A549 treated with RU486 at 1 μM for 4 hours (cell line): ENCODE results near the gene VSIG1. TPM values are rescaled to one million over a fixed set of nuclear protein-coding genes. Genes with fewer than 3 reads are reported as not detected.

ENCODE experiments used
- total RNA-seq: library from RNA; stranded (reverse); fragments of 200-300 nt; extraction: Qiagen RNA extraction; gene quantifications from 5 replicates; pipeline ENCODE4 v1.2.3, GENCODE V29; 2022; ENCODE audit warnings: low read depth

Gene VSIG1
- 0.27 to 0.71 TPM (median 0.32 TPM) in 5 replicates for total RNA-seq

DNA sequence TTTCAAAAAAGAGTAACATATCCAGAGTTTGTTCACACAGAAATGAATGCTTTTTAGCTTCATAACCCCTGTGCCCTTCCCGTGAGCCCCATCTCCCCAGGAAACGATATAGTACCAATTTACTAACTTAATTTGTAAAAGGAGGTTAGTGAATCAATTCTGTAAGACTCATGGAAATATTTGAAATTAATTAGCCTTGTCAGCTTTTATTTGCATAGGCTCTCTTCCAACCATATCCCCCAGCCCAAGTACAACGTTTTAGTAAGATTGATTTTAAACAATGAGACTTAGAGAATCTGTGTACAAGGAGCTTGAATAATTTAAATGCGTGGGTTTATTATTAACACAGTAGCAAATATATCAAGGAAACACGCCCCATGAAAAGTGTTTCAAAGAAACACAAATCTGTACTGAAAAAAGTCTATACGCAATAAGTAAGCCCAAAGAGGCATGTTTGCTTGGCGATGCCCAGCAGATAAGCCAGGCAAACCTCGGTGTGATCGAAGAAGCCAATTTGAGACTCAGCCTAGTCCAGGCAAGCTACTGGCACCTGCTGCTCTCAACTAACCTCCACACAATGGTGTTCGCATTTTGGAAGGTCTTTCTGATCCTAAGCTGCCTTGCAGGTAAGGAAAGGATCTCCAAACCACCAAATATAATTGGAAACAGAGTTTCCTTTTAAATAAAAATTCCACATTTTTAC lies at the start of gene VSIG1:
Gene VSIG1 (plus strand): TSS at position 512 of the 703 bp plus-strand sequence. CDS start 66 bp downstream, at position 578.

DNA sequence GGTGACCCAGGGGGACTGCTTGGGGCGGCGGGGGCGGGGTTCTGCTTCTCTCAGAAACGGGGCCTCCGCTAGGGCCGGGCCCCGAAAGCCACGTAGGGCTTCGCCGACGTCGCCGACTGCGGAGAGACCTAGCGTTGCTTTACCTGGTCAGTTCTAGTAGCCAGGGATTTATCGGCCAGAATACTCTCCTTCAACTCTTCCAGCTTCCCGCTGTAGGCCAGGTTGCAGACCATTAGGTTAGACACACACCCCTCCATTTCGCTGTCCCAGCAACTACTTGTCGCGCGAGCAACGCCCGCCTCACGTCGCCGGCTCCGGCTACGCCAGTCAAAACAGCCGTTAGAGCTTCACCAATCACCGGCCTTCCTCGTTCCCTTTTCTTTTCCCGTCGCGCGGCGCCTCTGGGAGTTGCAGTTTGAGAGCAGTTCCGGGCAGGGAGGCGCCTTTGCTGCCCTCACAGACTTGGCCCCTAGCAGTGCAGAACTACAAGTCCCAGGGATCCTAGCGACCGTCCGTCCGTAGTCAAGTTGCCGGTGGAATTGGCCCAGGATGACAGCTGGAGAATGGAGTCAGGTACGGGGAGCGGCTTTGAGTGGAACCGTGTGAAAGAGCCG lies 46.5 kb downstream of the VSIG1 start, which contains the start of the genes ATG4A and PSMD10:
Gene ATG4A (plus strand): TSS at position 515 of the 614 bp plus-strand sequence. CDS start 49 bp downstream, at position 564.
Gene PSMD10 (minus strand): TSS at position 279 of the 614 bp plus-strand sequence. CDS start 22 bp downstream, at position 257.

Other genes starting within 250 kb of the VSIG1 start
- gene MID2, start 219.2 kb upstream of the VSIG1 start, total RNA-seq: 6.1 to 10.6 TPM (median 6.7 TPM) in 5 replicates
- not detected in 5 replicates for gene TEX13B, start 62.7 kb upstream of the VSIG1 start, total RNA-seq
- 73.1 to 84.9 TPM (median 81.9 TPM) in 5 replicates for gene PSMD10, start 46.5 kb downstream of the VSIG1 start, total RNA-seq
- gene ATG4A, start 46.7 kb downstream of the VSIG1 start, total RNA-seq: 6.5 to 10.2 TPM (median 7.5 TPM) in 5 replicates